Hepatic stellate cell (primary cell): ENCODE results near the gene USP35.

Experiments
- DNase-seq: peaks from one replicate; pipeline ENCODE4 v3.0.0; 2011; ENCODE audit warnings: low spot score

Gene USP35

GRCh38 chr11:78188286-78189173, at the start of gene USP35, which contains the start of gene KCTD21:
Gene USP35 (plus strand): TSS chr11:78188919. CDS start chr11:78196246, 7,327 bp downstream.
Gene KCTD21 (minus strand): TSS chr11:78188626. CDS start chr11:78174554, 14,072 bp downstream.
- peak; percentile 98 for DNase-seq

- peak; percentile 99 for DNase-seq
Measured at GRCh38 chr11:78139422-78140391, 49.0 kb upstream of the USP35 start, which contains the start of gene ALG8. Gene ALG8 (minus strand): TSS chr11:78139626. CDS start chr11:78139588, 38 bp downstream.

GRCh38 chr11:78140392-78141077, 48.2 kb upstream of the USP35 start:
- DNase-seq, result no peak

- no peak for DNase-seq
Measured at GRCh38 chr11:78145511-78146025, 43.2 kb upstream of the USP35 start.

GRCh38 chr11:78147807-78148206, 40.9 kb upstream of the USP35 start:
- DNase-seq, result no peak

GRCh38 chr11:78149646-78150045, 39.1 kb upstream of the USP35 start:
- DNase-seq, result peak; percentile 71

GRCh38 chr11:78150346-78150745, 38.4 kb upstream of the USP35 start:
- no peak for DNase-seq

- no peak for DNase-seq
Measured at GRCh38 chr11:78150754-78151153, 38.0 kb upstream of the USP35 start.

- DNase-seq, result no peak
Measured at GRCh38 chr11:78151804-78152203, 36.9 kb upstream of the USP35 start.

GRCh38 chr11:78156127-78156844, 32.4 kb upstream of the USP35 start:
- no peak for DNase-seq

- DNase-seq, result peak; percentile 21
Measured at GRCh38 chr11:78158987-78159652, 29.6 kb upstream of the USP35 start.

- DNase-seq, result no peak
Measured at GRCh38 chr11:78160557-78160956, 28.2 kb upstream of the USP35 start.

GRCh38 chr11:78161346-78161745, 27.4 kb upstream of the USP35 start:
- DNase-seq, result no peak

GRCh38 chr11:78161962-78162371, 26.8 kb upstream of the USP35 start:
- DNase-seq, result peak; percentile 51

GRCh38 chr11:78163828-78164227, 24.9 kb upstream of the USP35 start:
- no peak for DNase-seq

GRCh38 chr11:78164471-78164870, 24.2 kb upstream of the USP35 start:
- DNase-seq, result no peak

GRCh38 chr11:78166855-78167469, 21.8 kb upstream of the USP35 start:
- DNase-seq, result no peak

- DNase-seq, result peak; percentile 93
Measured at GRCh38 chr11:78168539-78169477, 19.9 kb upstream of the USP35 start.

- no peak for DNase-seq
Measured at GRCh38 chr11:78170413-78170812, 18.3 kb upstream of the USP35 start.
